HG03432 (cell line): ENCODE measurements around the gene PTPRG.

Source experiments
- ATAC-seq: cut with Tn5 transposase; IDR thresholded peaks from one replicate; pipeline ENCODE4 v1.9.1; 2021; ENCODE audit warnings: mild to moderate bottlenecking, moderate library complexity; ENCODE audit not compliant: unreplicated experiment

PTPRG gene

GRCh38 chr3:62161371-62161770 lies 600.0 kb downstream of the PTPRG start:
- ATAC-seq, result no peak

- ATAC-seq, result no peak
Measured at GRCh38 chr3:62164196-62164595, 602.8 kb downstream of the PTPRG start.

- ATAC-seq, result no peak
Measured at GRCh38 chr3:62164746-62165145, 603.4 kb downstream of the PTPRG start.

GRCh38 chr3:62167566-62168262 lies 606.3 kb downstream of the PTPRG start:
- ATAC-seq, result no peak

- no peak for ATAC-seq
Measured at GRCh38 chr3:62168356-62168755, 607.0 kb downstream of the PTPRG start.

- no peak for ATAC-seq
Measured at GRCh38 chr3:62169906-62170660, 608.7 kb downstream of the PTPRG start.

GRCh38 chr3:62171789-62172188 lies 610.4 kb downstream of the PTPRG start:
- no peak for ATAC-seq

- ATAC-seq, result no peak
Measured at GRCh38 chr3:62172199-62172598, 610.8 kb downstream of the PTPRG start.

GRCh38 chr3:62173939-62174515 lies 612.7 kb downstream of the PTPRG start:
- no peak for ATAC-seq

GRCh38 chr3:62175161-62175560 lies 613.8 kb downstream of the PTPRG start:
- ATAC-seq, result no peak

GRCh38 chr3:62178032-62178431 lies 616.7 kb downstream of the PTPRG start:
- no peak for ATAC-seq

GRCh38 chr3:62178739-62179600 lies 617.6 kb downstream of the PTPRG start:
- no peak for ATAC-seq

GRCh38 chr3:62180514-62180913 lies 619.1 kb downstream of the PTPRG start:
- no peak for ATAC-seq

GRCh38 chr3:62183087-62183486 lies 621.7 kb downstream of the PTPRG start:
- no peak for ATAC-seq

- no peak for ATAC-seq
Measured at GRCh38 chr3:62183969-62184368, 622.6 kb downstream of the PTPRG start.

GRCh38 chr3:62184559-62184958 lies 623.2 kb downstream of the PTPRG start:
- no peak for ATAC-seq

GRCh38 chr3:62187022-62187431 lies 625.7 kb downstream of the PTPRG start:
- peak; percentile 42 for ATAC-seq

GRCh38 chr3:62188681-62189375 lies 627.5 kb downstream of the PTPRG start:
- peak; percentile 85 for ATAC-seq

- ATAC-seq, result no peak
Measured at GRCh38 chr3:62189376-62189698, 628.0 kb downstream of the PTPRG start.

GRCh38 chr3:62192891-62193290 lies 631.5 kb downstream of the PTPRG start:
- no peak for ATAC-seq
